Measurements from ENCODE around the gene KCNG2.

KCNG2 gene

DNA sequence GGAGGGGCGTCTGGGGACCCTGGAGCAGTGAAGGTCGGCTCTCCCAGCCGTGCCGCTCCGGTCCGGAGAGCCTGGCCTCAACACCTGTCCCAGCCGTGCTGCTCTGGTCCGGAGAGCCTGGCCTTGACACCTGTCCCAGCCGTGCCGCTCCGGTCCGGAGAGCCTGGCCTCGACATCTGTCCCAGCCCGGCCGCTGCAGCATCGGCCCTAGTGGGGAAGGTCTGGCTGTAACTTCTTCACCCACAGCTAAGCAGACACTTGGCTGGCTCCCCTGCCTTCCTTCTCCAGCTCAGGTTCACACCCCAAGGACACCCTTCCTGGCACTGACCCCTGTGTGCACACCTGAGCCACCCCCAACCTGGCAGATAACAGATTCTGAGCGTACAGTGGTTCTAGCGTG is 4.6 kb downstream of the KCNG2 start:
- Histone ChIP-seq H3K27me3 (ENCODE audit: low read depth, low read length) (no peaks in the 10 kb centered on the region), H3K4me1 (ENCODE audit: low read length) (peaks cover 26% of the 10 kb centered on the region), H3K27ac (ENCODE audit: low read length) (no peak overlapping the region), H3K36me3 (replicated peaks; ENCODE audit: low read depth, low read length) (no peaks in the 10 kb centered on the region), H3K4me2 (ENCODE audit: low read length) (no peak overlapping the region), H3K79me2 (ENCODE audit: low read length) (no peaks in the 10 kb centered on the region), H3K9ac (ENCODE audit: low read length) (no peak overlapping the region), H3K9me3 (ENCODE audit: insufficient read depth, low read length) (no peaks in the 10 kb centered on the region), H3K4me3 (ENCODE audit: low read length) (no peak overlapping the region), H2AFZ (ENCODE audit: low read depth, low read length) (no peak overlapping the region), H4K20me1 (ENCODE audit: insufficient read depth, low read length) (no peaks in the 10 kb centered on the region)
- no peak for TF ChIP-seq EZH2phosphoT487 (IDR thresholded peaks at IDR 0.05; ENCODE audit: low read depth)
- TF ChIP-seq, protein P1, sequence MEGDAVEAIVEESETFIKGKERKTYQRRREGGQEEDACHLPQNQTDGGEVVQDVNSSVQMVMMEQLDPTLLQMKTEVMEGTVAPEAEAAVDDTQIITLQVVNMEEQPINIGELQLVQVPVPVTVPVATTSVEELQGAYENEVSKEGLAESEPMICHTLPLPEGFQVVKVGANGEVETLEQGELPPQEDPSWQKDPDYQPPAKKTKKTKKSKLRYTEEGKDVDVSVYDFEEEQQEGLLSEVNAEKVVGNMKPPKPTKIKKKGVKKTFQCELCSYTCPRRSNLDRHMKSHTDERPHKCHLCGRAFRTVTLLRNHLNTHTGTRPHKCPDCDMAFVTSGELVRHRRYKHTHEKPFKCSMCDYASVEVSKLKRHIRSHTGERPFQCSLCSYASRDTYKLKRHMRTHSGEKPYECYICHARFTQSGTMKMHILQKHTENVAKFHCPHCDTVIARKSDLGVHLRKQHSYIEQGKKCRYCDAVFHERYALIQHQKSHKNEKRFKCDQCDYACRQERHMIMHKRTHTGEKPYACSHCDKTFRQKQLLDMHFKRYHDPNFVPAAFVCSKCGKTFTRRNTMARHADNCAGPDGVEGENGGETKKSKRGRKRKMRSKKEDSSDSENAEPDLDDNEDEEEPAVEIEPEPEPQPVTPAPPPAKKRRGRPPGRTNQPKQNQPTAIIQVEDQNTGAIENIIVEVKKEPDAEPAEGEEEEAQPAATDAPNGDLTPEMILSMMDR (IDR thresholded peaks at IDR 0.05; ENCODE audit: low read depth, low read length), result no peak

DNA sequence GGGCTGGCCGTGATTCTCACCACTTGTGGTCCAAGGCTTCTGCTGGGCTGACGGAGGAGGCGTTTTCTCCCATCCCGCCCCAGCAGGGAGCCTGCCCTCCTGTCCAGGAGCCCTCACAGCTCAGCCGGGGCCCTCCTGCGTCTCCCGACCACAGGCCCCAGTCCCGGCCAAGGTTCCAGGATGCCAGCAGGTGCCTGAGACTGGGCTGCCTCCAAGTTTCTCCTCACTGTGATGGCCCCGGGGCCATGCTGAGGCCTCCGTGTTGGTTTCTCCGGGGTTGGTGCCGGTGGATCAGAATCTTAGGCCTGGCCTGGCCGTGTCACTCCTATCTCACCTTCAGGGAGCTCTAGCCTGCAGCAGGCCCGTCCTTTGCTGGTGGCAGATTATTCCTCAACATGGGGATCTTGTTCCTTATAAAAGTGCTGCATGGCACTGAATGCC is 5.9 kb downstream of the KCNG2 start:
- H3K9me3 ChIP-seq (ENCODE audit: insufficient read depth, low read length), result no peaks in the 10 kb centered on the region
- TF ChIP-seq EZH2phosphoT487 (IDR thresholded peaks at IDR 0.05; ENCODE audit: low read depth), result no peak
- TF ChIP-seq, protein P1 (IDR thresholded peaks at IDR 0.05; ENCODE audit: low read depth, low read length), result no peak
- no peak overlapping the region for H3K9ac ChIP-seq (ENCODE audit: low read length)
- H3K79me2 ChIP-seq (ENCODE audit: low read length), result no peaks in the 10 kb centered on the region
- no peak overlapping the region for H2AFZ ChIP-seq (ENCODE audit: low read depth, low read length)
- no peak overlapping the region for H3K27ac ChIP-seq (ENCODE audit: low read length)
- H3K4me3 ChIP-seq (ENCODE audit: low read length), result no peak overlapping the region
- H3K36me3 ChIP-seq (replicated peaks; ENCODE audit: low read depth, low read length), result no peaks in the 10 kb centered on the region
- peaks cover 26% of the 10 kb centered on the region for H3K4me1 ChIP-seq (ENCODE audit: low read length)
- H3K4me2 ChIP-seq (ENCODE audit: low read length), result no peak overlapping the region
- H4K20me1 ChIP-seq (ENCODE audit: insufficient read depth, low read length), result no peaks in the 10 kb centered on the region
- H3K27me3 ChIP-seq (ENCODE audit: low read depth, low read length), result no peaks in the 10 kb centered on the region

DNA sequence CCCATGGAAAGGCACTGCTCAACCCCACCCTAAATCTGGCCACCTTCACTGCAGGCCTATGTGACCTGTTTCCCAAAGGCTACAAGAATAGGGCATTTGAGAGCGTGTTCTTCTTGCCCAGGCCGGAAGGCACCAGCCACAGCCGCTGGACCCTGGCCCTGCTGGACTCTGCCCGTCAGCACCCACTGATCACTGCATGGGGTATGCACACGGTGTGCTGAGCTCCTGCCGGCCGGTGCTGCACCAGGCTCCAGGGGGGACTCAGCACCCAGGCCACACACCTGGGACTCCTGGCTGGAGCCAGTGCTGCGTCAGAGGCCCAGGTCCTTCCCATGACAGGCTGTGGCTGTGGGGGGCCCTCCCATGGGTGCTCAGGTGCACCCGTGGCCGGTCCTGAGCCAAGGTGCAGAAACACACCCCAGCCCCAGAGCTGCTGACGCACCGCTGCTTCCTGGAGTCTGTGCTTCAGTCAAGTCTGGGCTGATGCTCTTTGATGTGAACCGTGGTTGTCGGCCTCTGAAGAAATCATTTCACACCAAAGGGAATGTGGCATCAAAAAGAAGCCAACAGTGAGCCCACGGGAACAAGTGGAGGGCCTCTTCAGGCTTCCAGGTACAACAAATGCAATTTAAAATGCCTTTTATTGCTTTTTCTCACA is 6.5 kb downstream of the KCNG2 start:
- no peak overlapping the region for H2AFZ ChIP-seq (ENCODE audit: low read depth, low read length)
- no peaks in the 10 kb centered on the region for H3K27me3 ChIP-seq (ENCODE audit: low read depth, low read length)
- H3K4me3 ChIP-seq (ENCODE audit: low read length), result no peak overlapping the region
- peaks cover 21% of the 10 kb centered on the region for H3K4me1 ChIP-seq (ENCODE audit: low read length)
- H3K9me3 ChIP-seq (ENCODE audit: insufficient read depth, low read length), result no peaks in the 10 kb centered on the region
- H3K36me3 ChIP-seq (replicated peaks; ENCODE audit: low read depth, low read length), result no peaks in the 10 kb centered on the region
- TF ChIP-seq, protein P1 (IDR thresholded peaks at IDR 0.05; ENCODE audit: low read depth, low read length), result no peak
- no peak for TF ChIP-seq EZH2phosphoT487 (IDR thresholded peaks at IDR 0.05; ENCODE audit: low read depth)
- H3K9ac ChIP-seq (ENCODE audit: low read length), result no peak overlapping the region
- no peaks in the 10 kb centered on the region for H4K20me1 ChIP-seq (ENCODE audit: insufficient read depth, low read length)
- H3K4me2 ChIP-seq (ENCODE audit: low read length), result no peak overlapping the region
- no peaks in the 10 kb centered on the region for H3K79me2 ChIP-seq (ENCODE audit: low read length)
- H3K27ac ChIP-seq (ENCODE audit: low read length), result no peak overlapping the region

DNA sequence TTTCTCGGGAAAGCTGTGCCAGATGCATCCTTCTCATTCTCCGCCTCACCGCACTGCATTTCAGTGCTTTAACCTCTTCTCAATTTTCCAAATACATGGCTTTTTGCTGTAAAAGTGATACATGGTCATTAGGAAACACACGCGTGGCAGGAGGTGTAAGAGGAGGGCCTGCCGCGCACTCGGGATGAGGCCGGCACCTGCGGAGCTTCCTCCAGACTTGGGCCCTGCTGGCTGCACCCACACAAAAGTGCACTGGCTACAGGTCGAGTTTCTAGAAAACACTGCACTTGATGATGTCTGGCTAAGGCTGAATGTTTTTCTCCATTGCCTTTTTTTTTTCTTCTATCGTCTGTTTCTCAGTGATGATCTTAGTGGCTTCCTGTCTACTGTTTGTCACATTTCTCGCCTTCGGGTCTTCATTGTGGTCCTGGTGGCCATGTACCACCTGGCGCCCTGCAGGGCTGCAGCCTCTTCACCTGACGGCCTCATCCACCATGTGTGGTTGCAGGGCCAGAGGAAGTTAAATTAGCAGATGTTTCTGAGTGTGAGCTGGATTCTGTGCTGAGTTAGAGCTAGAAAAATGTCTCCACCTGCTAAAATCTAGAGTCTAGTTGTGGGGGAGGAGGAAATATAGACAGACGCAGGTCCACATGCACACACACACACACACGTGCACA is 7.6 kb downstream of the KCNG2 start:
- no peaks in the 10 kb centered on the region for H3K9me3 ChIP-seq (ENCODE audit: insufficient read depth, low read length)
- H3K4me3 ChIP-seq (ENCODE audit: low read length), result no peak overlapping the region
- no peaks in the 10 kb centered on the region for H3K36me3 ChIP-seq (replicated peaks; ENCODE audit: low read depth, low read length)
- H3K9ac ChIP-seq (ENCODE audit: low read length), result no peak overlapping the region
- TF ChIP-seq, protein P1 (IDR thresholded peaks at IDR 0.05; ENCODE audit: low read depth, low read length), result no peak
- TF ChIP-seq EZH2phosphoT487 (IDR thresholded peaks at IDR 0.05; ENCODE audit: low read depth), result no peak
- no peak overlapping the region for H3K27ac ChIP-seq (ENCODE audit: low read length)
- H3K4me2 ChIP-seq (ENCODE audit: low read length), result 0 out of 2 replicates have a peak overlapping the region, but pooled peaks have one; percentile 3
- H2AFZ ChIP-seq (ENCODE audit: low read depth, low read length), result peak overlapping the region; percentile 36; the same call in 1 of the 2 replicates
- no peaks in the 10 kb centered on the region for H3K79me2 ChIP-seq (ENCODE audit: low read length)
- peaks cover 10% of the 10 kb centered on the region for H3K4me1 ChIP-seq (ENCODE audit: low read length)
- no peaks in the 10 kb centered on the region for H3K27me3 ChIP-seq (ENCODE audit: low read depth, low read length)
- H4K20me1 ChIP-seq (ENCODE audit: insufficient read depth, low read length), result no peaks in the 10 kb centered on the region
